DMS114 treated with DMSO at 0.1 percent for 48 hours (cell line): ENCODE results near the gene STK16.

Experiments
- DNase-seq: peaks from one replicate; lab custom pipeline; 2025; ENCODE audit not compliant: unreplicated experiment; lab: John Stamatoyannopoulos, UW

Gene STK16

GRCh38 chr2:219213486-219214071 is 31.7 kb upstream of the STK16 start:
- DNase-seq, result no peak

DNA sequence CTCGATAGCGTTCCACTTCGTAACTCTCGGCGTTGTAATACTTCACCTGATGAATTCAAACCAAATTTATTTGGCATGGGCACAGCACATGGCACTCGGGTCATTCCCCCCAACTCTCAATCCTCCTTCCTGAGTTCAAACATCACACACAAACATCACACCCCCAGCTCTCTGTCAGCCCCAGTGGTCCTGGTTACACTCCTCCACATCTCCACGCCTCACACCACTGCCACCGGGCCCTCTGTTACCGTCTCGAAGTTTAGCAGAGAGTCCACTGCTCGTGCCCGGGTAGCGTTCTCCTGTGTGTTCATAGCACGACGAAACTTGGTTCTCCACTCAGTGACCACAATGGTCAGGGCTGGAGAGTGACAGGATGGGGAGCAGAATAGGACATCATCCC is 31.1 kb upstream of the STK16 start:
- DNase-seq, result no peak

GRCh38 chr2:219214786-219215185 is 30.5 kb upstream of the STK16 start:
- DNase-seq, result no peak

DNA sequence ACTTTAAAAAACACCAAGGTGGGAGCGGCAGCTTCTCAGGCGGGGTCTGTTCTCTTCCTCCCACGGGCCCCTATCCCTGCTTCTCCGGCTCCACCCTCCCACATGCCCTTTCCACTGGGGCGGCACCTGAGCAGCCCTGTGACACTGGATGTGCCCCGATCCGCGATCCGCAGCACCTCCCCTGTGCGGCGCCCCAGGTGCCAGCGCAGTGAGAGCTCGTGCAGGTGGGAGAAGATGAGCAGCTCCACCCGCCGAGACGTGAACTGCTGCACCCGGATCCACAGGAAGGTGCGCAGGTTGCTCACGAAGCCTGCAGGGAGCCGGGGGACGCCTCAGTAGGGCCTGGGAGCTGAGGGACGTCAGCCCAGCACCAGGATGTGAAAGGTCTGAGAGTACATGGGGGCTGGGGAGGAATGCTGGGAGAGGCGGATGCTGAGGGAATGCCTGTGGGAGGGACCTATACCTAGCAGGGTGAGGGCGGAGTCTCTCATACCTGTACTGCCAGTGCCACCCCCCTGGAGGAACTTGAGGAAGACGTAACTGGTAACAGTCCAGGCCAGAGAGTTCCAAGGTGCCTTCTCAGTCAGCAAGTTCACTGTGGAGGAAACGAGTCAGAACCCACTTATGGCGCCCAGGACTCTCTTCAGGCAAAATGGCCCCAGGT is 29.3 kb upstream of the STK16 start:
- DNase-seq, result no peak

DNA sequence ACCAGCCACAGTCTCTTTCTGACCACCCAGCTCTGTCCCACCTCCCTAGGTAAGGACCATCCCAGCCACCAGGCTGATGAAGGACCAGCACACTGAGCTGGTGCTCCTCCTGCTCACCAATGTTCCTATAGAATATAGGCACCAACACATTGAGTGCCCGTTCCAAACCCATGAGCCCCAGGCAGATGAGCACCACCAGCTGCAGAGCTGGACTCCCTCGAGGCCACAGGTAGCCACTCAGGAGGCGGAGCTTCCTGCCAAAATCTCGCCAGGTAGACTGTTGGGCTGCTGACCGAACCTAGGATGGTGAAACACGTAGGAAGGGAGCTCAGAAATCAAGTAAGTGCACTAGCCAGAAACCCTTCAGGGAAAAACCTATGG is 28.8 kb upstream of the STK16 start:
- no peak for DNase-seq

GRCh38 chr2:219218217-219218731 is 27.0 kb upstream of the STK16 start:
- DNase-seq, result peak; percentile 41

DNA sequence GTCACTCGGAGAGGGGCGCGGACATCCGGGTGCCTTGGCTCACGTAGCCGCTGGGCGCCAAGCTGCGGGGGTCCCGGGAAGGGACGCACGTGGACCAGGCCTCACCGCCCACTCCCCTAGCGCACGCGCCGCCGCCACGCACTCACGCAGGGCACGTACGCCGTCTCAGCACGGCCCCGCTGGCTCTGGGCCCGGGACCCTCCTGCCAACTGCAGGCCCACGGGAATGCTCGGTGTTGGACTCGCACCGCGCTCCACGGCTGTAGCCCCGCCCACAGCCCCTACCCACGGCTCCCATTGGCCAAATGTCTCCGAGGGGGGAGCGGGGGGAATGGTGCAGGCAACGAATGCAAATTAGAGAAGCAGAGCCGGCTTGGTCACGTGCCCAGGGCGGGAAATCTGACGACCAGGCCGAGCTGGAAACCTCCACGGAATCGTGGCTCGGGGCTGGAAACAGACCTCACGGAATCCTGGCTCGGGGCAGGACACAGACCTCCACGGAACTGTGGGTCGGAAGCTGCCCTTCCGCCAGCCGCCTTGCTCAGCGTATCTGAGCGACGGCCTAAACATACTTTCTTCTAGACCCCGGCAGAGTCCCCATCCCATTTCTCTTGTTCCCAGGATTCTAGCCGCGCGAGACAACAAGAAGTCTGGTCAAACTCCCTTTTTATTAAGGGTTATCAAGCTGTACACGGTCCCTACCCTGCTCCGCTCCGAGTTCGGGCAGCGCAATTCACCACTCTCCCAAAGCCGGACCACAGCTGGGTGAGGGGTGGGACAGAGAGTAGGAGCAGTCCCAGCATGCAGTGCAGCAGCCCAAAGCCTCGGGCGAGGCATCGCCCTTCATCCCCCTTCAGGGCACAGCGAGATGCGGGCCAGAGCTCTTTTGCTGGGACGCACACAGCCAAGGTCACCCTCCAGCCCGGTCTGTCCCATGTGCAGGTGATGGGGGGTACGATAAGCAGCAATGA is 26.3 kb upstream of the STK16 start, which contains the start of gene ABCB6:
TSS of gene ABCB6 (minus strand) at position 227 of the 970 bp plus-strand sequence. CDS start 285 bp downstream, outside the sequence.
- DNase-seq, result peak; percentile 76

- no peak for DNase-seq
Observed at GRCh38 chr2:219219784-219220532, 25.3 kb upstream of the STK16 start.

DNA sequence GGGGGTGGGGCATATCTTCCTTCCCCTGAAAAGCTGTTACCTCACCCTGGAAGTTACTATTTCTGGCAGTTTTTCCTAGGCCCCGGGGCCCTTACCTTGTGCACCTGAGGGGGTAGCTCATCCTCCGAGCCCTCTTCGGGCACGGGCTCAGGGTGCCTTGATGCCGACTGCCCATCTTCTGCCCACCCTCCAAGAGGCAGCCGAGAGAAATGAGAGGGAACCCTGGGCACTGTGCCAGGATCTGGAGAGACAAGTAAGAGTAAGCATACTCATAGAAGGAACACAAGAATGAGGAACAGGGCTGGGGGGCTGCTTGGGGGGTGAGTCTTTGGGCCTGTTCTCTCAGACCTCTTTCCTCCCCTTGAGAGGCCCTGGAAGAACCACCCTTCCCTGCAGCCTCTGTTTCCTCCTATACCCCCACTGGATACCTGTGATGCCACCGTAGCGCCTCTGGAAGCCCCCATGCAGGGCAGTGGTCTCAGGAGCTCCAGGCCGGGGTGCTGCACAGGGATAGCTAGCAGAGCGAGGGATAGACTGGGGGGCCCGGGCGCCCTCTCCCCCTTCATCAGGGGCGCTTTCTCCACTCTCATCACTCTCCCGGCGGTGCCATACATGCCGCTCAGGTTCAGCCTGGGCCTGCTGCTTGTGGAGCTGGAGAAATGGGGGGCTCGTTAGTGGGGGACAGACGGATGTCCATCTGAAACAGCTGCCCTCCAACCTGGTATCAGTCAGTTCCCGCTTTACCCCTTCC is 24.5 kb upstream of the STK16 start:
- no peak for DNase-seq

DNA sequence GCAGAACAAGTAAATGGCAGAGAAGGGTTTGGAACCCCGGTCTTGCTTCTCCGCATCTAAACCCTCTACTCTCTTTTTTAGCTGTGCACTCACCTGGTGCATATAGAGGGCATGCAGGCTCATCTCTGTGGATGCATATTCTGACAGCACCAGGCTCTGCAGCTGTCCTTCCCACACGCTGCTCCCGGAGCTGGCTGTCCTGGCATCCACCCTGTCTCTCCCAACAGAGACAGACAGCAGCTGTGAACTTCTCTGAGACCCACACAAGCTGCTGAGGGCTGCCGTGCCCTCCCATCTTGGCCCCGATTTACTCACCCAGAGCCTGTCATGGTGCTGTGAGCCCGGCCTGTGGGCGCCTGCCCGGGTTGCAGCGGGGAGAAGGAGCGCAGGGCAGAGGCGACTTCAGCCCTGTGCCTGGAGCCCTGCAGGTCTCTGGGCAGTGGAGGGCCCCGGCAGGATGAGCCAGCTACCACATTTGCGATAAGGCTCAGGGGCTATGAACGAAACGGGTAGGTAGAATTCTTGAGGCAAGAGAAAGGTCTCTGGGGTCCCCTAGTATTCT is 23.2 kb upstream of the STK16 start:
- no peak for DNase-seq

GRCh38 chr2:219223831-219224610 is 21.3 kb upstream of the STK16 start:
- DNase-seq, result no peak

DNA sequence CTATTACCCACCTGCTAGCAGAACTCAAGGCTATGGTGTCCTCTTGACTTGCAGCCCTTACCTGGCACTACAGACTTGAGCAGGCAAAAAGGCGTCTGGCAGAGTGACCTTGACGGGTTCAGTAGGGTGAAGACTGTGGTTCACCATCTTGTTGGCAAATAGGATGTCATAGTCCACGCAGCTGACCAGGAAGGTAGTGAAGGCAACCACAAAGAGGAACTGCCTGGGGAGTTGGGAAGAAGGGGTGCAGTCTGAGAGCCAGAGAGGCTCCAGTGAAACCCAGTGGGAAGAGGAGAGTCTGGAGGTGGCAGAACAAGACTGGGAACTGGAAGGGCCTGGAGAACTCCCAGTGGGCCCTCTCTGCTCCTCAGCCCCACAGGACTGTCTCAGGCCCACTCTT is 19.9 kb upstream of the STK16 start:
- DNase-seq, result no peak

- DNase-seq, result no peak
Observed at GRCh38 chr2:219228041-219228910, 17.0 kb upstream of the STK16 start.

DNA sequence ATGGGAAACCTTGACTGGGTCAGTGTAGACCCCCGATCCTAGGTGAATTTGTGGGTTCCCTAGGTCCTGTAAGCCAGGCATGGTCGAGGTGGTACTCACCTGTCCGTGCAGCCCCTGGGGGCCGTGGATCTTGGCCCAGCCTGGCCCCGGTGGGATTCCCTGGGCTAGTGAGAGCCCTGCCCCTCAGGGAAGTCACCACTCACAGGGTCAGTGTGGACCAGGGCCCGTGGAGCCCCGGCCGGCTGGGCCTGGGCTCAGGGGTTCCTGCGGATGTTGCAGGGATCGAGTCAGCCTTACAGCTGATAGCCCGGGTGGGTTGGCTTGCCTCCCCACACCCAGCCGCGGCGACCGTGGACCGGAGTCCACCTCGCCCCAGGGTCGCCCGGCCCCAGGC is 16.4 kb upstream of the STK16 start:
- DNase-seq, result no peak

DNA sequence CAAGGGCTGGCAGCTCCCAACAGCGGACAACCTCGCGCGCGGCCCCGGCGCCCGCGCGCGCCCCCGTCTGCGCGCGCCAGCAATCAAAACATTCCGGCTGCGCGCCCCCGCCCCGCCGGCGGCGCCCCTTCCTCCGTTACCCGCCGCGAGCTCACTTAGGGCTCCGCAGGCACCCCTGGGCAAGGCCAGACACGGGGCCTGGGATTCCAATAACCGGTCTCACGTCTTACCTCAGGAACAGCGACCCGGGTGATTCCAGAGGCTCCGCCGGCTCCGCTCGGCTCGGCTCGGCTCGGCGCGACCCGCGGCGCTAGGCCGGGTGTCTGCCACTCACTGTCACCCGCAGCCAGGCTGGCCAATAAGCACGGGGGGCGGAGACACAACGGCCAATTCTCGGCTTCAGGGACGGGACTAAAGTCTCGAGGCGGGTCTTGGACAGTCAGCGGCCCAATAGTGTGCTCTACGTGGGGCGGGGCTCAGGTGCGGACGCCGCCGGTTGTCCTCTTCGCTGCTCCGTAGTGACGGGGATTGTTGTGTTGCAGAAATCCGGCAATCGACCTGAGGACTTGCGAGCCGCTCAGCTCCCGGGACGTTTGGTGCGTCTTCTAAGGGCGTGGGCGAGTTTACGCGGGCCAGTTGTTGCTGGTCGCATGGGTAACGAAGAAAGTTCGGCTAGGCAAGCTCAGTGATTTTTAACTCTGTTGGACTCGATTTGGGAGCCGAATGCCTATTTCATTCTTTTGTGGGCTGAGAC is 15.8 kb upstream of the STK16 start, which contains the start of the genes ANKZF1 and ATG9A:
TSS of gene ANKZF1 (plus strand) at position 502 of the 754 bp plus-strand sequence. CDS start 452 bp downstream, outside the sequence.
TSS of gene ATG9A (minus strand) at position 332 of the 754 bp plus-strand sequence. CDS start 1,612 bp downstream, outside the sequence.
- peak; percentile 97 for DNase-seq

- DNase-seq, result no peak
Observed at GRCh38 chr2:219230059-219230540, 15.2 kb upstream of the STK16 start.

GRCh38 chr2:219234331-219234730 is 10.9 kb upstream of the STK16 start:
- DNase-seq, result no peak
